HepG2 (cell line): ENCODE results near the gene KIAA0408. TPM values are rescaled to one million over a fixed set of nuclear protein-coding genes. Genes with fewer than 3 reads are reported as not detected.

Source experiments
- ATAC-seq: fragments of 200-7000 bp; cut with Tn5 transposase; 3 replicates; pipeline ENCODE4 v1.9.1; 2020; ENCODE audit warnings: mild to moderate bottlenecking, moderate library complexity
- BruUV-seq: library from RNA; stranded (reverse); fragments of 400-500 nt; replicated peaks from 2 replicates; lab custom pipeline; 2021; lab: Mats Ljungman, UMichigan
- CTCF ChIA-PET: fragments of 300-600 bp; formaldehyde crosslinking; extraction: SDS; loops from one replicate; lab custom pipeline; 2021; ENCODE audit warnings: low total read pairs, inconsistent platforms, low intra/inter-chr PET ratio; lab: Yijun Ruan, JAX
- POLR2A ChIA-PET: fragments of 350-600 bp; sonication (Branson Sonifier 250); formaldehyde crosslinking; loops from one replicate; lab custom pipeline; 2020; ENCODE audit warnings: antibody characterized with exemption, inconsistent platforms; lab: Yijun Ruan, JAX
- DNase-seq: peaks from one replicate; pipeline ENCODE4 v3.0.0-alpha.2; 2015; ENCODE audit warnings: low spot score
- FAIRE-seq: peaks from 3 replicates; lab custom pipeline; 2011; peaks lifted over from hg19 to GRCh38; lab: Jason Lieb, UNC
- H2AFZ ChIP-seq: one replicate; pipeline ENCODE4 v1.6.1; 2011; ENCODE audit warnings: low read length, inconsistent platforms
- H3K27ac ChIP-seq: fragments of 300-600 bp; 3 replicates; pipeline ENCODE4 v1.8.0; 2011; ENCODE audit warnings: mixed run types, mild to moderate bottlenecking, mixed read lengths, low read length, inconsistent platforms; ENCODE audit not compliant: insufficient read depth; ENCODE audit errors: extremely low read length
- H3K27me3 ChIP-seq, 2 experiments: fragments of 200-600 bp in 1 of 2; 2 replicates in 1 of 2; 3 replicates in 1 of 2; pipeline versions ENCODE4 v1.6.0 to v1.8.0; 2011; ENCODE audit warnings: low read length in 2 of 2, mild to moderate bottlenecking in 2 of 2, moderate library complexity in 2 of 2, inconsistent platforms in 1 of 2; ENCODE audit not compliant: insufficient read depth in 2 of 2, control insufficient read depth in 1 of 2
- H3K36me3 ChIP-seq, 2 experiments: fragments of 200-600 bp in 1 of 2; replicated peaks in 1 of 2; 2 replicates in 1 of 2; 3 replicates in 1 of 2; pipeline versions ENCODE4 v1.5.1 to v1.8.0; 2011; ENCODE audit warnings: low read length in 2 of 2, inconsistent platforms in 1 of 2; ENCODE audit not compliant: insufficient read depth in 2 of 2, control insufficient read depth in 1 of 2
- H3K4me1 ChIP-seq: 2 replicates; pipeline ENCODE4 v1.5.1; 2012; ENCODE audit warnings: low read length, inconsistent platforms; ENCODE audit not compliant: insufficient read depth
- H3K4me2 ChIP-seq: 2 replicates; pipeline ENCODE4 v1.6.0; 2011; ENCODE audit warnings: low read depth, low read length, inconsistent platforms
- H3K4me3 ChIP-seq, 3 experiments: fragments of 200-600 bp in 1 of 3; sonication (generic), shearing (Covaris generic) in 1 of 3; replicated peaks in 1 of 3; 2 replicates each; pipeline ENCODE4 v1.5.1; 2011 to 2016; ENCODE audit warnings: low read length in 3 of 3, inconsistent platforms in 2 of 3, low read depth in 2 of 3, mild to moderate bottlenecking in 2 of 3, control low read depth in 1 of 3, mixed read lengths in 1 of 3; ENCODE audit not compliant: insufficient read depth in 1 of 3
- H3K79me2 ChIP-seq: one replicate; pipeline ENCODE4 v1.6.1; 2011; ENCODE audit warnings: low read length, inconsistent platforms; ENCODE audit not compliant: insufficient read depth
- H3K9ac ChIP-seq: 2 replicates; pipeline ENCODE4 v1.6.0; 2011; ENCODE audit warnings: mild to moderate bottlenecking, low read depth, low read length, inconsistent platforms; ENCODE audit not compliant: insufficient read depth
- H3K9me3 ChIP-seq: 2 replicates; pipeline ENCODE4 v1.5.1; 2012; ENCODE audit warnings: mild to moderate bottlenecking, low read length
- H4K20me1 ChIP-seq: 2 replicates; pipeline ENCODE4 v1.6.0; 2011; ENCODE audit warnings: inconsistent platforms, mild to moderate bottlenecking, low read length, moderate library complexity; ENCODE audit not compliant: insufficient read depth
- ARNT2 ChIP-seq: sonication (generic); formaldehyde crosslinking; IDR thresholded peaks from 2 replicates; pipeline ENCODE4 v1.8.0; 2022; ENCODE audit warnings: mild to moderate bottlenecking, low read depth, missing genetic modification reagents, moderate library complexity
- ATF7-NPFF ChIP-seq: sonication (generic); formaldehyde crosslinking; IDR thresholded peaks from 2 replicates; pipeline ENCODE4 v1.8.1; 2023; ENCODE audit warnings: mild to moderate bottlenecking, low read depth, missing genetic modification reagents, moderate library complexity
- CCAR2 ChIP-seq: fragments of 200-400 bp; formaldehyde crosslinking; optimal IDR thresholded peaks from 2 replicates; pipeline ENCODE3; 2018; ENCODE audit warnings: low read depth, mild to moderate bottlenecking, low read length, moderate library complexity
- CHCHD3 ChIP-seq: sonication (generic); formaldehyde crosslinking; IDR thresholded peaks from 2 replicates; pipeline ENCODE4 v1.8.0; 2022; ENCODE audit warnings: mild to moderate bottlenecking, missing genetic modification reagents, moderate library complexity
- ISX ChIP-seq: sonication (generic); formaldehyde crosslinking; conservative IDR thresholded peaks from 2 replicates; pipeline ENCODE4 v1.5.0; 2020; ENCODE audit warnings: missing genetic modification reagents
- KLF13 ChIP-seq: sonication (generic); formaldehyde crosslinking; IDR thresholded peaks from 2 replicates; pipeline ENCODE4 v1.4.0; 2020; ENCODE audit warnings: mild to moderate bottlenecking, missing genetic modification reagents
- MAZ ChIP-seq, 2 experiments: sonication (generic) in 1 of 2; formaldehyde crosslinking in 1 of 2; IDR thresholded peaks; 2 replicates each; pipeline versions ENCODE4 v1.5.0 to v1.6.1; 2012 to 2020; ENCODE audit warnings: low read depth in 2 of 2, mild to moderate bottlenecking in 2 of 2, borderline replicate concordance in 1 of 2, improper control_type of control experiment in 1 of 2, low read length in 1 of 2, missing genetic modification reagents in 1 of 2, moderate library complexity in 1 of 2
- MBNL3 ChIP-seq: fragments of 250-450 bp; sonication (Bioruptor Pico); conservative IDR thresholded peaks from 2 replicates; pipeline ENCODE4 v1.8.0; 2022; ENCODE audit warnings: mild to moderate bottlenecking, inconsistent platforms
- NFYC ChIP-seq: IDR thresholded peaks from 2 replicates; pipeline ENCODE4 v1.6.1; 2016; ENCODE audit warnings: missing genetic modification reagents, missing compliant biosample characterization
- PRPF4 ChIP-seq: fragments of 200-400 bp; formaldehyde crosslinking; IDR thresholded peaks from 2 replicates; pipeline ENCODE4 v1.6.1; 2016; ENCODE audit warnings: low read length, low read depth; ENCODE audit not compliant: poor library complexity, severe bottlenecking
- SIN3B ChIP-seq: fragments of 150-350 bp; IDR thresholded peaks from 2 replicates; pipeline ENCODE4 v1.6.1; 2014; ENCODE audit warnings: low read length
- SSRP1 ChIP-seq: IDR thresholded peaks from 2 replicates; pipeline ENCODE4 v1.6.1; 2016; ENCODE audit warnings: control low read depth
- TP53 ChIP-seq: sonication (generic); formaldehyde crosslinking; conservative IDR thresholded peaks from 2 replicates; pipeline ENCODE4 v1.4.0; 2020; ENCODE audit warnings: missing genetic modification reagents
- ZNF24 ChIP-seq: fragments of 450-650 bp; IDR thresholded peaks from 2 replicates; pipeline ENCODE4 v1.6.1; 2017; ENCODE audit warnings: antibody characterized with exemption, mild to moderate bottlenecking
- ZNF430 ChIP-seq: sonication (generic); formaldehyde crosslinking; IDR thresholded peaks from 2 replicates; pipeline ENCODE4 v1.9.0; 2021; ENCODE audit warnings: mild to moderate bottlenecking, missing genetic modification reagents
- WGBS: methylation state at CpG from one replicate; pipeline ENCODE4 v1.1.6; 2017; ENCODE audit warnings: low lambda C conversion rate; 5-methylcytosine and 5-hydroxymethylcytosine counted together
- in situ Hi-C: cut with HindIII; loops from 2 replicates; pipeline ENCODE4 v1.10.0; 2017; ENCODE audit warnings: low pct_unique_long_range_greater_than_20kb; ENCODE audit not compliant: extremely low pct_ligation_motif_present
- intact Hi-C: fragments of 100-400 bp; cut with micrococcal nuclease; formaldehyde crosslinking; loops from one replicate; pipeline ENCODE4 v1.10.0; 2022; ENCODE audit not compliant: unreplicated experiment
- polyA plus RNA-seq, 8 experiments: library from polyadenylated mRNA; depleted of rRNA in 3 of 8; stranded (reverse) in 7 of 8; unstranded in 1 of 8; fragments of >200 nt; fragmentation: Illumina TruSeq in 4 of 8; extraction: Trizol in 4 of 8; gene quantifications; 2 replicates each; pipeline versions ENCODE4 v1.2.1 to v1.2.3, GENCODE V29; 2011 to 2016; ENCODE audit warnings: low read depth in 4 of 8, missing spikeins in 1 of 8, mixed read lengths in 1 of 8; ENCODE audit not compliant: insufficient read depth in 1 of 8
- total RNA-seq, 5 experiments: library from RNA; depleted of rRNA; stranded (reverse); fragments of >200 nt; fragmentation: Illumina TruSeq; extraction: Trizol; gene quantifications; 2 replicates each; pipeline ENCODE4 v1.2.3, GENCODE V29; 2016; ENCODE audit warnings: low read depth in 1 of 5
- TF ChIP-seq, protein P1 (sequence below): sonication (generic); formaldehyde crosslinking; IDR thresholded peaks from 2 replicates; pipeline ENCODE4 v1.4.0; 2020; ENCODE audit warnings: mild to moderate bottlenecking, missing genetic modification reagents, borderline replicate concordance
- TF ChIP-seq, protein P2 (sequence below): sonication (generic); formaldehyde crosslinking; IDR thresholded peaks from 2 replicates; pipeline ENCODE4 v1.5.1; 2020; ENCODE audit warnings: mild to moderate bottlenecking, missing genetic modification reagents

The KIAA0408 gene
- total and polyA plus RNA-seq, 2 of the 13 experiments (the other 11 are each of a cell fraction or from before 2014, with no cell fraction given) = not detected

- TF ChIP-seq, protein P1, sequence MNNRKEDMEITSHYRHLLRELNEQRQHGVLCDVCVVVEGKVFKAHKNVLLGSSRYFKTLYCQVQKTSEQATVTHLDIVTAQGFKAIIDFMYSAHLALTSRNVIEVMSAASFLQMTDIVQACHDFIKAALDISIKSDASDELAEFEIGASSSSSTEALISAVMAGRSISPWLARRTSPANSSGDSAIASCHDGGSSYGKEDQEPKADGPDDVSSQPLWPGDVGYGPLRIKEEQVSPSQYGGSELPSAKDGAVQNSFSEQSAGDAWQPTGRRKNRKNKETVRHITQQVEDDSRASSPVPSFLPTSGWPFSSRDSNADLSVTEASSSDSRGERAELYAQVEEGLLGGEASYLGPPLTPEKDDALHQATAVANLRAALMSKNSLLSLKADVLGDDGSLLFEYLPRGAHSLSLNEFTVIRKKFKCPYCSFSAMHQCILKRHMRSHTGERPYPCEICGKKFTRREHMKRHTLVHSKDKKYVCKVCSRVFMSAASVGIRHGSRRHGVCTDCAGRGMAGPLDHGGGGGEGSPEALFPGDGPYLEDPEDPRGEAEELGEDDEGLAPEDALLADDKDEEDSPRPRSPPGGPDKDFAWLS = no peak
- TF ChIP-seq CCAR2 = no peak
Observed at GRCh38 chr6:127497410-127497809, 38.2 kb upstream of the KIAA0408 start (continued).

GRCh38 chr6:127496471-127496870 is 37.3 kb upstream of the KIAA0408 start:
- intact Hi-C loops = no loop called here
- POLR2A ChIA-PET = no interaction called here
- Histone ChIP-seq H3K36me3 (no peaks in the 10 kb centered on the region), H3K9ac (no peak overlapping the region), H4K20me1 (no peaks in the 10 kb centered on the region), H3K27me3 (no peaks in the 10 kb centered on the region), H3K4me1 (no peaks in the 10 kb centered on the region)
- DNase-seq = no peak
- WGBS = 56% methylated on average over 1 of the region's 1 CpG
- in situ Hi-C loops = no loop called here
- CTCF ChIA-PET = no interaction called here
- TF ChIP-seq PRPF4 (no peak), ISX (CRISPR knock-in tag) (no peak), ARNT2 (CRISPR knock-in tag) (no peak), NFYC (CRISPR knock-in tag) (no peak), KLF13 (no peak), SIN3B (no peak), ZNF430 (no peak), TP53 (CRISPR knock-in tag) (no peak), MAZ (IDR thresholded peaks at IDR 0.05; ENCODE audit: borderline replicate concordance, low read depth, low read length) (no peak), MAZ (CRISPR knock-in tag; IDR thresholded peaks at IDR 0.05; ENCODE audit: low read depth) (no peak), MBNL3 (CRISPR knock-in tag) (no peak), ATF7-NPFF (CRISPR knock-in tag) (no peak), SSRP1 (CRISPR knock-in tag) (no peak), CHCHD3 (CRISPR knock-in tag) (no peak), ZNF24 (no peak)
- TF ChIP-seq, protein P2, sequence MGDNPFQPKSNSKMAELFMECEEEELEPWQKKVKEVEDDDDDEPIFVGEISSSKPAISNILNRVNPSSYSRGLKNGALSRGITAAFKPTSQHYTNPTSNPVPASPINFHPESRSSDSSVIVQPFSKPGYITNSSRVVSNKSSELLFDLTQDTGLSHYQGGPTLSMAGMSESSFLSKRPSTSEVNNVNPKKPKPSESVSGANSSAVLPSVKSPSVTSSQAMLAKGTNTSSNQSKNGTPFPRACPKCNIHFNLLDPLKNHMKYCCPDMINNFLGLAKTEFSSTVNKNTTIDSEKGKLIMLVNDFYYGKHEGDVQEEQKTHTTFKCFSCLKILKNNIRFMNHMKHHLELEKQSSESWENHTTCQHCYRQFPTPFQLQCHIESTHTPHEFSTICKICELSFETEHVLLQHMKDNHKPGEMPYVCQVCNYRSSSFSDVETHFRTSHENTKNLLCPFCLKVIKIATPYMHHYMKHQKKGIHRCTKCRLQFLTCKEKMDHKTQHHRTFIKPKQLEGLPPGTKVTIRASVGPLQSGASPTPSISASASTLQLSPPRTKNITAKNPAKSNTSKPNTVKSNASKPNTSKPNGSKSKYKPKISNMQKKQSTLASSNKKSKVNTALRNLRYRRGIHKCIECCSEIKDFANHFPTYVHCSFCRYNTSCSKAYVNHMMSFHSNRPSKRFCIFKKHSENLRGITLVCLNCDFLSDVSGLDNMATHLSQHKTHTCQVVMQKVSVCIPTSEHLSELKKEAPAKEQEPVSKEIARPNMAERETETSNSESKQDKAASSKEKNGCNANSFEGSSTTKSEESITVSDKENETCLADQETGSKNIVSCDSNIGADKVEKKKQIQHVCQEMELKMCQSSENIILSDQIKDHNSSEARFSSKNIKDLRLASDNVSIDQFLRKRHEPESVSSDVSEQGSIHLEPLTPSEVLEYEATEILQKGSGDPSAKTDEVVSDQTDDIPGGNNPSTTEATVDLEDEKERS (CRISPR knock-in tag) = no peak
- TF ChIP-seq, all 625 proteins: peak for 0
- H3K27ac ChIP-seq = no peak overlapping the region
- no peak overlapping the region for H3K4me3 ChIP-seq
- no peaks in the 10 kb centered on the region for H3K9me3 ChIP-seq
- ATAC-seq (no peak), FAIRE-seq (no peak)
- no TSS peak for BruUV-seq
- no peak overlapping the region for H3K4me2 ChIP-seq
- no peaks in the 10 kb centered on the region for H3K79me2 ChIP-seq
- no peak overlapping the region for H2AFZ ChIP-seq
